GM13977 (cell line): Measurements from ENCODE around the gene KCNMB2.

Experiments
- DNase-seq: peaks from one replicate; pipeline ENCODE4 v3.0.0; 2012; ENCODE audit warnings: low spot score
- CTCF ChIP-seq: IDR thresholded peaks from 2 replicates; pipeline ENCODE4 v1.5.1; 2012; ENCODE audit warnings: mild to moderate bottlenecking, control low read depth; ENCODE audit not compliant: insufficient read depth; ENCODE audit errors: extremely low read depth, missing control alignments
- in situ Hi-C: fragments of 300-500 bp; cut with MboI; formaldehyde crosslinking; loops from one replicate; pipeline ENCODE4 v1.12.0; 2022; ENCODE audit warnings: low sequenced_read_pairs, low pct_unique_long_range_greater_than_20kb, mixed read lengths, inconsistent platforms; ENCODE audit not compliant: unreplicated experiment

KCNMB2 gene

GRCh38 chr3:178718995-178719635 is 182.9 kb downstream of the KCNMB2 start:
- DNase-seq, result no peak
- in situ Hi-C loops, result no loop called here
- no peak for TF ChIP-seq CTCF

DNA sequence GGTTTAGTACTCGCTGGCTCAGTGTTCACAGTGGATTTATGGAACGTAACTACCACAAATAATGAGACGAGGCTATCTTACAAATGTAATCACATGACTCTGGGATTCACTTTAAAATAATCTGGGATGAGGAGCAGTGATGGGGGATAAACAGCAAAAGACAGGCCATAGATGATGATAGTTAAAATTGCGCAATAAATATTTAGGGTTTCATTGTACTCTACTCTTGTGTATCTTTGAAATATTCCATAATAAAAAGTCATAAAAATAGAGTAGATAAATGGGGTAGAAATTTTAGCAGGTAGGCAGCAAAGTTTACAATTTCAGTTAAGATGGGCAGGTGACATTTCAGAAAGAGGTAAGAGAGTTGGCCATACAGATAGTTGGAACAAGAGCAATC is 196.6 kb downstream of the KCNMB2 start:
- no peak for TF ChIP-seq CTCF
- in situ Hi-C loops, result no loop called here
- no peak for DNase-seq

DNA sequence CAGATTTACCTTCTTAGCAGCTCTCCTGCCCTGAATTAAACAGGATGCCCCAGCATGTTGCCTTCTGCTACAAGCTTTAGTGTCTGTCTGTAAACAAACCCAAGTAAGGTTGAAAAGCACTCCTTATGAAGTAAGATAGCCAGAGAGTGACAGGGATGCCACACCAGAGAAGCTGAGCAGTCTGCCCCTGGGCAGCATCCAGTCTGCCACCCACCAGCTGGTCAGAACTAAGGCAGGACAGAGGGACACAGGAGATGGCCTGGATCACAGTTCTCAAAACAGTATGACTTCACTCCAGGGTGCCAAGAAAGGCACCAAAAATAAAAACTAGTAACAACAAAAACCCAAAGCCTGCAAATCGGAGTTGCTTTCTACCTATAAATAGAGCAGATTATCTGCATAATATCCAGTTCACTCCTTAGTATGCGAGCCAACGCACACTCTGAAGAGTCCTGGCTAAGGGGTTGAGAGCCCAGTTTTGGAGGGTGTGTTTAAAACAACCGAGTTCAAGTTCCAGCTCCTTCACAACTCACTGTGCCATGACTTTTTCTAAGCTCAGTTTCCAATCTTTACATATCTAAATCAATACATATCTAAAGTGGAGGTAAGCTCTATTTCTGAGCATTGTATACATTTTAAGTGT is 198.9 kb downstream of the KCNMB2 start:
- no peak for DNase-seq
- TF ChIP-seq CTCF, result no peak
- in situ Hi-C loops, result no loop called here

GRCh38 chr3:178736300-178736699 is 200.1 kb downstream of the KCNMB2 start:
- in situ Hi-C loops, result no loop called here
- TF ChIP-seq CTCF, result no peak
- DNase-seq, result no peak

DNA sequence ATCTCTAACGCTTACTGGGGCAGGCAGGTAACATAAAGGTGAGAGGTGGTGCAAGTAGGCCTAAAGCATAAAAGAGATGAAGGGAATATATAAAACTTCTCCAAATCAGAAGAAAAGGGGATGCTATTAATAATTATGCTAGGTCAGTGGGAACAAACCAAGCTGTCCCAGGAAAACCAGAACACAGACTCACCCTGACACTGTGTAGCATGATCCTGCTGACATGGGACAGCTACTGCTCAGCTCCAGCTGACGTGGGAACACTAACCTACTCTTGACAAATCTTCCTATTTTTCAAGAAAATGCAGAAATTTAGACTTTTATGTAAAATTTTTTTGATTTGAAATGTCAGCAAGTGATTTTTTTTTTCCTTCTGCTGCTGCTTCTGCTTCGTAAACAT is 203.5 kb downstream of the KCNMB2 start:
- TF ChIP-seq CTCF, result no peak
- in situ Hi-C loops, result no loop called here
- no peak for DNase-seq

DNA sequence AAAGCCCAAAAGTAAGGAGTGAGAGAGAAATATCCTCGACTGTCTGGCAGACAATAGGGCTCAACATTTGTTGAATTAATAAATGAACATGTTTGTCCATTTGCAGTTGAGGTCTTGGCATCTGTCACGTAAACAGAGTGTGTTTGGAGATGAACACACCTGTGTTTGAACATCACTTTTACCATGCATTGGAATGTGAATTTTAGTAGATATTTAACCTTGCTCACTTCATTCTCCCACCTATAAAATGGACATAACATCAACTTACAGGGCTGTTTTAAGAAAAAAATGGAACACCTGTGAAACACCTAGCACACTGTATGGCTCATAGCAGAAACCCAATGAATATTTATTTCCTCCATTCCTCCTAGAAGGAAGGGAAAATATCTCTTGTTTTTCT is 204.8 kb downstream of the KCNMB2 start:
- in situ Hi-C loops, result no loop called here
- no peak for TF ChIP-seq CTCF

More for the DNA sequence above, 204.8 kb downstream of the KCNMB2 start:
- no peak for DNase-seq
